ENCODE measurements around the gene OVOL3.

Gene OVOL3

DNA sequence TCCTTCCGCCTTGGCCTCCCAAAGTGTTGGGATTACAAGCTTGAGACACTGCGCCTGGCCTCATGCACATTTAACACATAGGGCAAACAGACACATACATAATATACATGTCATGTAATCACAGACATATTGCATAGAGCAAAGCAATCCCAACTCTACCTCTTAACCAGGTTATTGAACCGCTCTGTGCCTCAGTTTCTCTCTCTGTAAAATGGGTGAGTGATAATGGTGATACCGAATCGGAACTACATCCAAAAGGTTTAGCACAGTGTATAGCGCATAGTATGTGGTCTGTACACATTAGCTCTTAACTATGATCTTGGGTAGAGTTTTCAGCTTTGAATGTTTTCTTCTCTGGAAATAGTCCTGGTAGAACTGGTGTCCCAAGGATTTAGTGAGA, 33.7 kb downstream of the OVOL3 start:
- peaks cover 17% of the 10 kb centered on the region for H4K20me1 ChIP-seq (ENCODE audit: insufficient read depth, low read length)
- H3K4me1 ChIP-seq (ENCODE audit: insufficient read depth, low read length): peaks cover 11% of the 10 kb centered on the region
- ATAC-seq (ENCODE audit: insufficient read depth, low read depth) (no peak), DNase-seq (no peak)
- H3K79me2 ChIP-seq (ENCODE audit: insufficient read depth, low read length): peaks cover 24% of the 10 kb centered on the region
- H3K27ac ChIP-seq (ENCODE audit: low read length): no peak overlapping the region
- no peak for TF ChIP-seq EZH2 (IDR thresholded peaks at IDR 0.05; ENCODE audit: borderline replicate concordance, low read depth, low read length, severe bottlenecking)
- TF ChIP-seq, protein P1, sequence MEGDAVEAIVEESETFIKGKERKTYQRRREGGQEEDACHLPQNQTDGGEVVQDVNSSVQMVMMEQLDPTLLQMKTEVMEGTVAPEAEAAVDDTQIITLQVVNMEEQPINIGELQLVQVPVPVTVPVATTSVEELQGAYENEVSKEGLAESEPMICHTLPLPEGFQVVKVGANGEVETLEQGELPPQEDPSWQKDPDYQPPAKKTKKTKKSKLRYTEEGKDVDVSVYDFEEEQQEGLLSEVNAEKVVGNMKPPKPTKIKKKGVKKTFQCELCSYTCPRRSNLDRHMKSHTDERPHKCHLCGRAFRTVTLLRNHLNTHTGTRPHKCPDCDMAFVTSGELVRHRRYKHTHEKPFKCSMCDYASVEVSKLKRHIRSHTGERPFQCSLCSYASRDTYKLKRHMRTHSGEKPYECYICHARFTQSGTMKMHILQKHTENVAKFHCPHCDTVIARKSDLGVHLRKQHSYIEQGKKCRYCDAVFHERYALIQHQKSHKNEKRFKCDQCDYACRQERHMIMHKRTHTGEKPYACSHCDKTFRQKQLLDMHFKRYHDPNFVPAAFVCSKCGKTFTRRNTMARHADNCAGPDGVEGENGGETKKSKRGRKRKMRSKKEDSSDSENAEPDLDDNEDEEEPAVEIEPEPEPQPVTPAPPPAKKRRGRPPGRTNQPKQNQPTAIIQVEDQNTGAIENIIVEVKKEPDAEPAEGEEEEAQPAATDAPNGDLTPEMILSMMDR (IDR thresholded peaks at IDR 0.05; ENCODE audit: borderline replicate concordance, extremely low read depth, low read length, poor library complexity, severe bottlenecking): no peak
- H3K9me3 ChIP-seq (ENCODE audit: insufficient read depth, low read length, severe bottlenecking): no peaks in the 10 kb centered on the region
- no peak overlapping the region for H3K4me3 ChIP-seq (ENCODE audit: low read depth in 1 of 2, low read length in 2 of 2)
- H3K4me2 ChIP-seq (ENCODE audit: insufficient read depth, low read length): no peak overlapping the region
- H3K9ac ChIP-seq (ENCODE audit: low read depth, low read length): no peak overlapping the region
- no peaks in the 10 kb centered on the region for H3K27me3 ChIP-seq (ENCODE audit: insufficient read depth, low read length, poor library complexity)
- H3K36me3 ChIP-seq (ENCODE audit: insufficient read depth, low read length): peaks cover 65% of the 10 kb centered on the region
- no peak overlapping the region for H2AFZ ChIP-seq (ENCODE audit: low read depth, low read length)

- H3K27ac ChIP-seq (ENCODE audit: low read length): no peak overlapping the region
- no peak overlapping the region for H3K4me2 ChIP-seq (ENCODE audit: insufficient read depth, low read length)
- H4K20me1 ChIP-seq (ENCODE audit: insufficient read depth, low read length): 0 out of 2 replicates have a peak, but pooled peaks cover 3% of the 10 kb centered on the region
- DNase-seq (no peak), ATAC-seq (ENCODE audit: insufficient read depth, low read depth) (no peak)
- no peak overlapping the region for H2AFZ ChIP-seq (ENCODE audit: low read depth, low read length)
- no peak for TF ChIP-seq EZH2 (IDR thresholded peaks at IDR 0.05; ENCODE audit: borderline replicate concordance, low read depth, low read length, severe bottlenecking)
- TF ChIP-seq, protein P1 (IDR thresholded peaks at IDR 0.05; ENCODE audit: borderline replicate concordance, extremely low read depth, low read length, poor library complexity, severe bottlenecking): no peak
- H3K36me3 ChIP-seq (ENCODE audit: insufficient read depth, low read length): peaks cover 59% of the 10 kb centered on the region
- H3K27me3 ChIP-seq (ENCODE audit: insufficient read depth, low read length, poor library complexity): no peaks in the 10 kb centered on the region
- H3K4me1 ChIP-seq (ENCODE audit: insufficient read depth, low read length): no peaks in the 10 kb centered on the region
- no peaks in the 10 kb centered on the region for H3K79me2 ChIP-seq (ENCODE audit: insufficient read depth, low read length)
- H3K9me3 ChIP-seq (ENCODE audit: insufficient read depth, low read length, severe bottlenecking): no peaks in the 10 kb centered on the region
- no peak overlapping the region for H3K4me3 ChIP-seq (ENCODE audit: low read depth in 1 of 2, low read length in 2 of 2)
- no peak overlapping the region for H3K9ac ChIP-seq (ENCODE audit: low read depth, low read length)
Observed at GRCh38 chr19:36149673-36150406, 38.9 kb downstream of the OVOL3 start.

GRCh38 chr19:36150586-36150985, 39.6 kb downstream of the OVOL3 start:
- H3K4me3 ChIP-seq (ENCODE audit: low read depth in 1 of 2, low read length in 2 of 2): no peak overlapping the region
- H3K9me3 ChIP-seq (ENCODE audit: insufficient read depth, low read length, severe bottlenecking): no peaks in the 10 kb centered on the region
- no peaks in the 10 kb centered on the region for H3K4me1 ChIP-seq (ENCODE audit: insufficient read depth, low read length)
- H3K27ac ChIP-seq (ENCODE audit: low read length): no peak overlapping the region
- H3K36me3 ChIP-seq (ENCODE audit: insufficient read depth, low read length): peaks cover 52% of the 10 kb centered on the region
- no peaks in the 10 kb centered on the region for H3K27me3 ChIP-seq (ENCODE audit: insufficient read depth, low read length, poor library complexity)
- TF ChIP-seq EZH2 (IDR thresholded peaks at IDR 0.05; ENCODE audit: borderline replicate concordance, low read depth, low read length, severe bottlenecking): no peak
- TF ChIP-seq, protein P1 (IDR thresholded peaks at IDR 0.05; ENCODE audit: borderline replicate concordance, extremely low read depth, low read length, poor library complexity, severe bottlenecking): no peak
- ATAC-seq (ENCODE audit: insufficient read depth, low read depth) (no peak), DNase-seq (no peak)
- no peak overlapping the region for H3K9ac ChIP-seq (ENCODE audit: low read depth, low read length)
- H2AFZ ChIP-seq (ENCODE audit: low read depth, low read length): no peak overlapping the region
- no peaks in the 10 kb centered on the region for H3K79me2 ChIP-seq (ENCODE audit: insufficient read depth, low read length)
- H4K20me1 ChIP-seq (ENCODE audit: insufficient read depth, low read length): 0 out of 2 replicates have a peak, but pooled peaks cover 3% of the 10 kb centered on the region
- no peak overlapping the region for H3K4me2 ChIP-seq (ENCODE audit: insufficient read depth, low read length)

All from DND-41 (cell line).